HepG2 (cell line): Measurements from ENCODE around the gene MYLK. TPM values are rescaled to one million over a fixed set of nuclear protein-coding genes. Genes with fewer than 3 reads are reported as not detected.
A peak's percentile ranks its signal among the peaks of the same experiment; 100 is the strongest.

Experiments
- GLMP ChIP-seq: sonication (generic); formaldehyde crosslinking; IDR thresholded peaks from 2 replicates; pipeline ENCODE4 v1.9.0; 2021; ENCODE audit warnings: missing genetic modification reagents, mild to moderate bottlenecking, borderline replicate concordance
- HNF4A ChIP-seq: sonication (generic); formaldehyde crosslinking; IDR thresholded peaks from 2 replicates; pipeline ENCODE4 v1.4.0; 2020; ENCODE audit warnings: missing genetic modification reagents
- HNRNPK ChIP-seq: fragments of 200-400 bp; formaldehyde crosslinking; IDR thresholded peaks from 2 replicates; pipeline ENCODE4 v1.6.1; 2018; ENCODE audit warnings: low read length, low read depth, moderate library complexity, mild to moderate bottlenecking; ENCODE audit not compliant: poor library complexity, severe bottlenecking
- KLF11 ChIP-seq: IDR thresholded peaks from 2 replicates; pipeline ENCODE4 v1.6.1; 2016; ENCODE audit warnings: missing compliant biosample characterization
- MED13 ChIP-seq: sonication (generic); formaldehyde crosslinking; IDR thresholded peaks from 2 replicates; pipeline ENCODE4 v1.5.0; 2020; ENCODE audit warnings: missing genetic modification reagents
- MLX ChIP-seq: IDR thresholded peaks from 2 replicates; pipeline ENCODE4 v1.6.1; 2016
- NFAT5 ChIP-seq: sonication (generic); formaldehyde crosslinking; IDR thresholded peaks from 2 replicates; pipeline ENCODE4 v1.4.0; 2020; ENCODE audit warnings: missing genetic modification reagents
- PHB2 ChIP-seq: fragments of 450-650 bp; IDR thresholded peaks from 2 replicates; pipeline ENCODE4 v1.6.1; 2018; ENCODE audit not compliant: partially characterized antibody
- SALL1 ChIP-seq: sonication (generic); formaldehyde crosslinking; IDR thresholded peaks from 2 replicates; pipeline ENCODE4 v1.8.0; 2022; ENCODE audit warnings: mild to moderate bottlenecking, missing genetic modification reagents
- SIX4 ChIP-seq: sonication (generic); formaldehyde crosslinking; IDR thresholded peaks from 2 replicates; pipeline ENCODE4 v1.4.0; 2020; ENCODE audit warnings: missing genetic modification reagents
- SOX6 ChIP-seq, 2 experiments: fragments of 450-650 bp in 1 of 2; sonication (generic) in 1 of 2; formaldehyde crosslinking in 1 of 2; IDR thresholded peaks; 2 replicates each; pipeline versions ENCODE4 v1.4.0 to v1.6.1; 2017 to 2020; ENCODE audit warnings: antibody characterized with exemption in 1 of 2, mild to moderate bottlenecking in 1 of 2, missing genetic modification reagents in 1 of 2
- ZNF503 ChIP-seq: sonication (generic); formaldehyde crosslinking; IDR thresholded peaks from 2 replicates; pipeline ENCODE4 v1.4.0; 2020; ENCODE audit warnings: missing genetic modification reagents
- ZNF512 ChIP-seq: sonication (generic); formaldehyde crosslinking; IDR thresholded peaks from 2 replicates; pipeline ENCODE4 v1.4.0; 2020; ENCODE audit warnings: mild to moderate bottlenecking, missing genetic modification reagents
- ZNF543 ChIP-seq: sonication (generic); formaldehyde crosslinking; IDR thresholded peaks from 2 replicates; pipeline ENCODE4 v1.4.0; 2020; ENCODE audit warnings: mild to moderate bottlenecking, missing genetic modification reagents
- ZNF574 ChIP-seq: sonication (generic); formaldehyde crosslinking; IDR thresholded peaks from 2 replicates; pipeline ENCODE4 v1.4.0; 2020; ENCODE audit warnings: missing genetic modification reagents
- ZSCAN22 ChIP-seq: sonication (generic); formaldehyde crosslinking; IDR thresholded peaks from 2 replicates; pipeline ENCODE4 v1.4.0; 2020; ENCODE audit warnings: mild to moderate bottlenecking, missing genetic modification reagents
- polyA plus RNA-seq, 8 experiments: library from polyadenylated mRNA; depleted of rRNA in 3 of 8; stranded (reverse) in 7 of 8; unstranded in 1 of 8; fragments of >200 nt; fragmentation: Illumina TruSeq in 4 of 8; extraction: Trizol in 4 of 8; gene quantifications; 2 replicates each; pipeline versions ENCODE4 v1.2.1 to v1.2.3, GENCODE V29; 2011 to 2016; ENCODE audit warnings: low read depth in 4 of 8, missing spikeins in 1 of 8, mixed read lengths in 1 of 8; ENCODE audit not compliant: insufficient read depth in 1 of 8
- total RNA-seq, 5 experiments: library from RNA; depleted of rRNA; stranded (reverse); fragments of >200 nt; fragmentation: Illumina TruSeq; extraction: Trizol; gene quantifications; 2 replicates each; pipeline ENCODE4 v1.2.3, GENCODE V29; 2016; ENCODE audit warnings: low read depth in 1 of 5

The MYLK gene
- total and polyA plus RNA-seq, 2 of the 13 experiments (the other 11 are each of a cell fraction or from before 2014, with no cell fraction given): 10.6 to 34.9 TPM

GRCh38 chr3:123818921-123819429 lies 65.2 kb downstream of the MYLK start (continued):
- TF ChIP-seq NFAT5 (CRISPR knock-in tag) (no peak), MLX (CRISPR knock-in tag) (no peak), SALL1 (CRISPR knock-in tag) (peak; percentile 49; the same call in 1 of the 2 replicates), ZNF503 (CRISPR knock-in tag) (no peak), ZSCAN22 (CRISPR knock-in tag) (no peak), HNRNPK (no peak), KLF11 (CRISPR knock-in tag) (no peak), PHB2 (no peak), SOX6 (IDR thresholded peaks at IDR 0.05) (no peak), SOX6 (CRISPR knock-in tag; IDR thresholded peaks at IDR 0.05) (peak; percentile 88), HNF4A (peak; percentile 87), SIX4 (CRISPR knock-in tag) (peak; percentile 44; the same call in 1 of the 2 replicates), GLMP (CRISPR knock-in tag) (no peak), ZNF543 (CRISPR knock-in tag) (no peak), ZNF512 (CRISPR knock-in tag) (0 out of 2 replicates have a peak, but pooled peaks have one; percentile 42), MED13 (CRISPR knock-in tag) (no peak), ZNF574 (CRISPR knock-in tag) (no peak)
